Lung microvascular endothelial cell (primary cell): ENCODE data around the gene TARBP1. TPM values are rescaled to one million over a fixed set of nuclear protein-coding genes. Genes with fewer than 3 reads are reported as not detected.
"Not testable (repeated sequence)": the region's sequence is repeated elsewhere in the genome, so short reads cannot be mapped to it uniquely, and the experiment has no call there.

Experiments used
- DNase-seq, 2 donors: peaks; one replicate each; pipeline versions ENCODE4 v3.0.0 to v3.0.0-alpha.2; 2010; ENCODE audit warnings: low read depth in 2 of 2
- total RNA-seq: library from RNA; depleted of rRNA; stranded (reverse); fragments of >200 nt; gene quantifications from 2 replicates; pipeline ENCODE4 v1.2.1, GENCODE V29; 2014

Gene TARBP1
- 10.7 and 13.5 TPM in 2 replicates for total RNA-seq

- DNase-seq: peak; percentile 86 to 88
Observed at GRCh38 chr1:234478481-234479309, at the start of gene TARBP1. Gene TARBP1 (minus strand): TSS chr1:234479179. CDS start chr1:234479103, 76 bp downstream.

- DNase-seq: no peak
Observed at GRCh38 chr1:234528074-234528865, 49.3 kb upstream of the TARBP1 start.

- DNase-seq: no peak
Observed at GRCh38 chr1:234527346-234527745, 48.4 kb upstream of the TARBP1 start.

DNA sequence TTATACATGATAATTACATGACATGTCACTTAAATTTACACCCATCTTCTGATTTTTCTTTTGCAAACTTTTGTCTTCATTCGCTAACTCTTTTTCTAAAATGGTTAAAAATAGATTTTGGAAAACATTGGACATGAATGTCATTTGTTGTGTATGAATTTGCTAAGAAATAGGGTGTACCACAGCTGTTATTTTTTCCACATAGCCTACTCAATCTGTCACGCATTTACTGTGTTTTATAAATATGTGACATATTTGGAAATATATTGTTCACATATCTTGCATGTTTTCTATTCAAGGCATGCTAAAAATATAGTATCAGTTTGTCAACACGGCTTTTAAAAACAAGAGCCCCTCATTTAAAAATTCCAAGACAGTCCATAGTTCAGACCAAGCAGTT, 47.9 kb upstream of the TARBP1 start:
- no peak for DNase-seq

DNA sequence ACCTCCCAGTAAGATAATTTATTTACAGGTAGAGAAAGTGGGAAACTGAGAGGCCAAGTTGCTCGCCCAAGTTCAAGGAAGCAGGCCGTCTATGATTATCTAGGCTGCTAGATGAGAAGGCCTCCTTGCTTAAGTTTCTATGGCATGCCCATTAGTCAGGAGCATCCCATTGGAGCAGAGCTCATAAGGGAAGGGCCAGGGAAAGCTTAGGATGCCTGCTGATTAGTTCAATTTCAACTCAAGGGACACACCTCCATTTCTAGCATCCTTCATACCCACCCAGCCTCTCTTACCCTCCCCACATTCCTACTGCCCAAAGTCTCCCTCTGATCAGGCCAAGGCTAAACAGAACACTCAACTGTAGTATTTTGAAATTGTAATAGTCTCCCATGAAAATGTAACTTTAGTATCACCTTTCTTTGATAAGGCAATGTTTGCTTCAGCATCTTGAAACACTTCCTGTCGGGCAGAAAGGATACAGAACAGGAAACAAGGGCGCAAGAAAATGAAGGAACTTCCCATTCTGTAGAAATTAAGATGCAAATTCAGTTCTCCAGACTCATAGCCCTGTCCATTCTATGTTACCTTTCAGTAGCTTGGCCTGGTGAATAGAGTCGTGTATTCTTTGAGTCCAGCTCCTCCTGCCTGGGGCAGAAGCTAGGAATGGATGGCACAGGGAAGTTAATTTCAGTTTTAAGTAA, 46.3 kb upstream of the TARBP1 start:
- DNase-seq: no peak

- DNase-seq: no peak
Observed at GRCh38 chr1:234521836-234522235, 42.9 kb upstream of the TARBP1 start.

DNA sequence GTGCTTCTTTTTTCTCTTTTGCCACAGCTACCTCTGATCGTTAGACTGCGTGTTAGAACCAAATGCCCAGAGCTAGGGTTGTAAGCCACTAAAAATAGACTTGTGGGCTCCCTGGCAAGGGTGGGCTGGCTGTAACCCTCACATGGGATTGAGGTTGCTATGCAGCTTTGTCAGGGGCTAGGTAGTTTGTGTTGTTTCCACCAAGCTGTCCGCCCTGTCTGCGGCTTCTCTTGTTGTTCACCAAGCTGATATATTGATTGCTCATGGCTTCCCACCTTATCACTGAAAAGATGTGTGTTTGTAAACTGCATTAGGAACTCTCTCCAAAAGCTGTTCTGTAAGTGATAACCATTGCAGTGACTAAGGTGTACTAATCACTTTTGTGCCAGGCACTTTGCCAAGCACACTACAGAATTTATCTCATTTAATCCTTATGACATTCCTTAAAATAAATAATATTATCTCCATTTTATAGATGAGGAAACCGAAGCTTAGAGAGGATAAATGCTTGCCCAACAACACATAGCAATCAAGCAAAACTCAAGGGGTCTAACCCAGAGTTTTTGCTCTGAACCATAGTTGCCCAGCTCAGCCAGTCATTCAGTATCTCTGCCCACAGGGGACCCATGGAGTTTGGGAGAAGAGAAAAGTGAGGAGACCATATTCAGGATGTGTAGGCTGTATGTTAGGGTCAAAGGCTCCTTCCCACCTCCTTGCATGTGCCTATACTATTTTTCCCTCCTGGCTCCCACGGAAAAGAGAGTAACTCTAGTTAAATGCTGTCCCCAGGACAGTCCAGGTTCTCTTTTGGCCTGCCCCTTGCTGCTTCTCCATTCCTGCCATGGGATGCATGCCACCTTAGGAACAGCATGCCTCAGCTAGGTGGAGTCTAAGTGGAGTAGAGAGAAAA, 42.2 kb upstream of the TARBP1 start:
- no peak for DNase-seq

GRCh38 chr1:234519506-234519905, 40.5 kb upstream of the TARBP1 start:
- DNase-seq: no peak

GRCh38 chr1:234518876-234519275, 39.9 kb upstream of the TARBP1 start:
- DNase-seq: no peak

DNA sequence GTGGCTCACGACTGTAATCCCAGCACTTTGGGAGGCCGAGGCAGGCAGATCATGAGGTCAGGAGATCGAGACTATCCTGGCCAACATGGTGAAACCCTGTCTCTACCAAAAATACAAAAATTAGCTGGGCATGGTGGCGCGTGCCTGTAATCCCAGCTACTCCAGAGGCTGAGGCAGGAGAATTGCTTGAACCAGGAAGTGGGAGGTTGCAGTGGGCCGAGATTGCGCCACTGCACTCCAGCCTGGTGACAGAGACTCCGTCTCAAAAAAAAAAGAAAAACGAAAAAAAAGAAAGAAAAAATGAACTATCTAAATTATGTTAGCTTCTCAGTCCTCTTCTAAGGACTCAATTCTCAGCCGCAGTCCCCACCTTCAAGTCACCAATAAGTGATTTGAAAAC, 39.1 kb upstream of the TARBP1 start:
- DNase-seq: not testable (repeated sequence)

DNA sequence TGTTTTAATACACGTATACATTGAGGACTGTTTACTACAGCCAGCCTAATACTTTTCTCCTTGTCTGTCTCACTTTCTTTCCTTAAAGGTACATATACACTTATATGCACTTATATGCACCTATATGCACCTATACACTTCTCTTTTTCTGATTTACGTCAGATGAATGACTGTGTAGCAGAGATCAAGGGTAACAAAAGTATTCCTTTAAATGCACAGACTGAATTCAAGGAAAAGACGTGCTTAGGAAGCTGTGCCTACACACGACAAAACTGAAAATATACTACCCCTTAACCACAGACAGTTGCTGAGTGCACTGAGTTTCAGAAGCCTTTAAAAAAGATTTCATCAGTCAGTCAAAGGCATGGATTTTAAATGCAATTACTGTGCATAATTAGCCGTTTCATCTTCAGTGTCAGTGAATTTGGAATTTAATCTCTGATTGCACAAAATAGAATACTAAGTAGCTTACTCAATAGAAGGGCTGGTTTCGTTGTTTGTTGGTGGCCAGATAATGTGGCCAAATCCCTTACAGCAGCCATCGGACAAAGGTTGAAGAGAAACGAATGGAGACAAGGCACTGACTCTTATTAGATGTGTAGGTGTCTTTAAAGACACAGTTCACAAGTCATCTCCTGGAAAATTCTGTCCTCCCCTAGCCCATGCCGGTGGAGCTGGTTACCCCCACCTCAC, 38.3 kb upstream of the TARBP1 start:
- no peak for DNase-seq

- peak; percentile 67 to 86 for DNase-seq
Observed at GRCh38 chr1:234515821-234516241, 36.9 kb upstream of the TARBP1 start.

DNA sequence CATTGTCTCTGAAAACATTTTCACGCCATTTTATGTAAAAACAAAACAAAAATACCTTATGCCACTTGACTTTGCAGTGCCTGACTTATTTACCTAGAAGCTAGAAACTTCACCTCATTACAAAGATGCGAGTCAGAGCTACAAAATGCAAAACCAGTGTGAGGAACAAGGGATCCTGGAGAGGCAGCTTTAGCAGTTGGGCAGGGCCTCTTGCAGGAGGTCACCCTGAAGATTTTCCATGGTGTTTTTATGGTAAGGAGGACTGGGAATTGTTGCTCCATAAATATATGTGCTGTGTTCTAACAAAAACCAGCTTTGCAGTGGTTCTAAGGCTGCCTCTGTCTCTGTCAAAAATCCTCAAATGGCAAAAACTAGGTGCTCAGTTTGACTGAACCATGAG, 36.4 kb upstream of the TARBP1 start:
- DNase-seq: no peak

DNA sequence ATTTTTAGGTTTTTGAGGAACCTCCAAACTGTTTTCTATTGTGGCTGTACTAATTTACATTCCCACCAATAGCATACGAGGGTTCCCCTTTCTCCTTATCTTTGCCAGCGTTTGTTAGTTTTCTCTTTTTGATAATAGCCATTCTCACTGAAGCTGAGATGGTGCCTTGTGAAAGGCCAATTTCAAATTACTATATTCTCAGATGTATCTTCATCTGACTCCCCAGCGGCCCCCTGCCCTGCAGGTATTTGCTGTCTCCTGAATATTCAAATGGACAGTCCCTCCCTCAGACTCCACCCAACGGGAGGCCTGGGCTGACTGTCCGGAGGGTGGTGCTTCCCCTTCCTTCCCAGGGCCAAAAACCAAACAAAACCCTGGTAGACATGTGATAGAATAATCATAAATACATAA, 33.5 kb upstream of the TARBP1 start:
- DNase-seq: no peak

- DNase-seq: no peak
Observed at GRCh38 chr1:234509457-234510328, 30.7 kb upstream of the TARBP1 start.

GRCh38 chr1:234507626-234508387, 28.8 kb upstream of the TARBP1 start:
- no peak for DNase-seq

DNA sequence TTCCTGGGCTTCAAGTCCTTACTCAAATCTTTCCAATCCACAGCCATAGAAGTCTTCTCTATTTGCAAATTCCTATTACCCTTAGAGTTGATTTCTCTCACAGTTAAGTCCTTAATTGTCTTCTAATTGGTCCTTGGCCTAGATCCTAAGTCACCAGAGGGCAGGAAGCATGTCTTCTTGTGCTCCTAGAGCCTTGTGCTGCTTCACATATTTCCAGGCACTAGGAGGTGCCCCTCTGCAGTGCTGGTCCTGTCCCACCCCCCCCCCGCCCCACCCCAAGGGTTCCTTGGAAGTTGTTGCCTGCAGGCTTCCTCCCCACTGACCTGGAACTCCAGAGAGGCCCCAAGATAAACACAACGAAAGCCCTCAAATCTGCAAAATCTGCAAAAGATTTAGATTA, 28.1 kb upstream of the TARBP1 start:
- DNase-seq: no peak

DNA sequence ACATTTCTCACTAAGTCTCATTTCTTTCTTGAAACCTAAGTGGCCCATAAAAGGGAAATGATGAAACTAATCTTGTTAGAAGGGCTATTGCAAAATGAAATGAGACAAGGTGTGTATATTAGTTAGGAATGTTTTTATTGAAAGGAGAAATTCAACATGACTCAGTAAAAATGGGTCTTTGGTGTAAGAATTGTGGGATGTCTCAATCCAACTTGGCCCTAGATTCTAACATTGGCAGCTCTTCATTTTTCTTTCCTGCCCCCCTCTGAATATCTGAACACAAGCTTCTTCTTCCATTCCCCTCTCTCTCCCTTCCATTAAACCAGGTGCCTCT, 26.8 kb upstream of the TARBP1 start:
- DNase-seq: no peak
